NCI-H187 (cell line): ENCODE measurements around the gene CDH4.

Experiments
- DNase-seq, 2 experiments: peaks; one replicate each; lab custom pipeline; 2025; lab: John Stamatoyannopoulos, UW

CDH4 gene

GRCh38 chr20:61917474-61918145, 665.5 kb downstream of the CDH4 start:
- no peak for DNase-seq

DNA sequence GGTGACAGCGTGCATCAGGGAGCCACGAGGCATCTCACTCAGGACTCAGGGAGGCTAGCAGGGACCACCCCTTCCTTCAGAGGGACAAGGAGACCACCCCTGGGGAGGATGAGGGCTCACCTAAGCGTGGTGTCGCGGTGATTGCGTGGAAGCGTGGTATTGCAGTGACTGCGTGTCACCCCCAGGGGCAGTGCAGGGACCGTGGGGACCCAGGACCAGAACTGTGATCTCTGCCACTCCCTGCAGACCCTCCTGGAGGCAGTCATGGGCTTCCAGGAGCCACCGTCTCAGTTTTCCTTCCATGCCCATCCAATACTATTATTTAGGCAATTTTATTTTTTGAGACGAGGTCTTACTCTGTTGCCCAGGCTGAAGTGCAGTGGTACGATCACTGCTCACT, 666.5 kb downstream of the CDH4 start:
- no peak for DNase-seq

DNA sequence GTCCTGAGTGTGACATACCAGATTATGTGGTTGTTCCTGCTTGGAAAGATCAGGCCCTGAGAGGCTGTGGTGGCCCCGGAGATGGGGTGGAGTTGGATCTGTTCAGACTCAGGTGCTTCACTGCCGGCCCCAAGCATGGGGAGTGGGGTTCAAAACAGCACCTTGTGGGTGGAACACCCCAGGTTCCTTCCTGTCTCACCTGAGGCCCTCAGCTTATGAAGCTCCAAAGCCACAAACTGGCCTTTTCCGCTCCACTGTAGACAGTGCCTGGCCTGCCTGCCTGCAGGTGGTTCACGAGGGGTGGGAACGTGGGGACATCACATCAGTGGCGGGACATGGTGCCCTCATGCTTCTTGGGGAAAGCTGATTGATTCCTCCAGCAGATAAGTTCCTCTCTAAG, 667.2 kb downstream of the CDH4 start:
- DNase-seq: no peak

GRCh38 chr20:61919675-61920365, 667.8 kb downstream of the CDH4 start:
- no peak for DNase-seq

DNA sequence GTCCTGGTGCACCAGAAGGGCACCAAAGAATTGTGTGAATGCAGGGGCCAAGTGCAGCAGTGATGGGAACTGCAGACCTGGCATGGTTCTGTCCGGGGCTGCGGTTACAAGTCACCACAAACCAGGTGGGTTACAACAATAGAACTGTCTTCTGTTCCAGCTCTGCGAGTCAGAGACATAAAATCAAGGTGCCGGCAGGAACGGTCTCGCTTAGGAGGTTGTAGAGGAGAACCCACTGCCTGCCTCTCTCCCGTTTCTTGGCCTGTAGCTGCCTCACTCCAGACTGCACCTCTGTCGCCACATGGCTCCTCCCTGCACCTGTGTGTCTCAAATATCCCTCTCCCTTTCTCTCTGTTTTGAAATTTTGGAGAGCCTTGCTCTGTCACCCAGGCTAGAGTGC, 670.4 kb downstream of the CDH4 start:
- DNase-seq: no peak

GRCh38 chr20:61922936-61923335, 670.9 kb downstream of the CDH4 start:
- no peak for DNase-seq

- no peak for DNase-seq
Measured at GRCh38 chr20:61923371-61924166, 671.5 kb downstream of the CDH4 start.

- DNase-seq: no peak
Measured at GRCh38 chr20:61924211-61924857, 672.3 kb downstream of the CDH4 start.

- no peak for DNase-seq
Measured at GRCh38 chr20:61924858-61925554, 672.9 kb downstream of the CDH4 start.

- no peak for DNase-seq
Measured at GRCh38 chr20:61925555-61926252, 673.6 kb downstream of the CDH4 start.

DNA sequence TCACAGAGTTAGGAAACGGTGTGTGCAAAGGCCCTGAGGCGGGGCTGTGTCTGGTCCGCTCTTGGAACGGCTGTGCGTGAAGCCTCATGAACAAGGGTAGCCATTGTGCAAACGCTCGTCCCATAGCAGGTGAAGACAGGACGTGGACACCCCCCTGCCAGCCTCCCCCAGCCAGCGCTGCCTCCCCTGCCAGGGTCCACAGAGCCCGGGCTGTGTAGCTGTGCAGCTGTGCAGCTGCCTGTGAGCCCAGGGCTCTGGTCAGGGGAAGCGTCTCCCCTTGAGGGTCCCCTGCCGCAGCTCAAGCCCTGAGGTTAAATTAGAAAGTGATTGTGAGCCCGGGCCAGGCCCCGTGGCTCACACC, 674.2 kb downstream of the CDH4 start:
- no peak for DNase-seq

- DNase-seq: no peak
Measured at GRCh38 chr20:61926796-61927192, 674.7 kb downstream of the CDH4 start.

GRCh38 chr20:61927193-61927825, 675.2 kb downstream of the CDH4 start:
- no peak for DNase-seq

DNA sequence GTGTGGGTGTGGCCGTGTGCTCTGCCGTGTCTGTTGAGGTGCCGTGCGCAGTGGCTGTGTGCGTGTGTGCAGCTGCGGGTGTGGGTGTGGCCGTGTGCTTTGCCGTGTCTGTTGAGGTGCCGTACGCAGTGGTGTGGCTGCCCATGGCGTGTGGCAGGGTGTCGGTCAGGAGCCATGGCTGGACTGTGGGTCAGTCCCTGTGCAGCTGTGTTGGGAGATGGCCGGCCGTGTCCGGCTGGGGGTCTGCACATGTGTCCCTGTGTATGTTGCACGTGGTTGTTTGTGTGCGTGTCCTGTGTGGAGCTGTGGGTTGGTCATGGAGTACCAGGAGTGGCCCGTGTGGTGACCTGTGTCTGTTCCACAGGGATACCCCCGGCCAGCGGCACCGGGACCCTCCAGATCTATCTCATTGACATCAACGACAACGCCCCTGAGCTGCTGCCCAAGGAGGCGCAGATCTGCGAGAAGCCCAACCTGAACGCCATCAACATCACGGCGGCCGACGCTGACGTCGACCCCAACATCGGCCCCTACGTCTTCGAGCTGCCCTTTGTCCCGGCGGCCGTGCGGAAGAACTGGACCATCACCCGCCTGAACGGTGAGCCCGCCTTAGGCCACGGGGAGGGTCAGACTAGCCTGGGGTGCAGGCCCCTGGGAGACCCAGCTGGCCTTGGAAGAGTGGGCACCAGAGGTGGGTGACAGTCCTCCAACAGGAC, 675.9 kb downstream of the CDH4 start:
- no peak for DNase-seq

DNA sequence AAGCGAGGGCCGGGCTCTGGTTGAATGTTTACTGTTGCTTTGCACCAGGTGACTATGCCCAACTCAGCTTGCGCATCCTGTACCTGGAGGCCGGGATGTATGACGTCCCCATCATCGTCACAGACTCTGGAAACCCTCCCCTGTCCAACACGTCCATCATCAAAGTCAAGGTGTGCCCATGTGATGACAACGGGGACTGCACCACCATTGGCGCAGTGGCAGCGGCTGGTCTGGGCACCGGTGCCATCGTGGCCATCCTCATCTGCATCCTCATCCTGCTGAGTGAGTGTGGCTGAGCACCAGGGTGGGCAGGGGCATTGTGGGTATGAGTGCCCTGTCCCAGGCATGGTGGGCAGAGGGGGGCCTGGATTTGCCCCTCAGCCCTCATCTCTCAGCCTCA, 677.5 kb downstream of the CDH4 start:
- no peak for DNase-seq

DNA sequence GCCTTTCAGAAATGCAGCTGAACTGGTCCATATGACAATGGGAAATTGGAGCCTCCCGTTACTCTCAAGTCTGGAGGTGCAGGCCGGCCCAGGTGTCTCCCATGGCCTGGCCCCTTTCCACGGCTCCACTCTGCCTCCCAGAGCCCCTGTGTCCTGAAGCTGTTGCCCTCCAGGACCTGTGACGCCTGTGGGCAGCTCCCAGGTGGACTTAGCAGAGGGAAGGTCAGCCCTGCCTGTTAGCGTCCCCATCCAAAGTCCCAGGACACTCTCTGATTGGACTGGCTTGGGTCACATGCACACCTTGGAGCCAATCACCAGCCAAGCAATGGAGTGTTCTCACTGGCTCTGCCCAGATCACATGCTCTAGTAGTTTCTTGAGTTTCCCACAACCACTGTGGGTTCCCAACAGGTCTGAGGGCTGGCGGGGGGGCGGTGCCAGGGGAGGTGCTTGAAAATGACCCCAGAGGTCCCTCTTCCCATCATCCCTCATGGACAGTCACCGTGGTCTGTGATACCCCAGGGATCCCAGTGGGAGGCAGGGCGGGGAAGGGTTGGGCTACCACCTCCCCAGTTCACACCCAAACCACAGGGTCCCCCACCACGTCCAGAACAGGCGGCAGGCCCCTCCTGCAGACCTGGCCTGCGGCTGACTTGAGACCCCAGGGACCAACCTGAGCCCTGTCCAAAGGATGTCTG, 678.1 kb downstream of the CDH4 start:
- no peak for DNase-seq

- no peak for DNase-seq
Measured at GRCh38 chr20:61930776-61931475, 678.9 kb downstream of the CDH4 start.

DNA sequence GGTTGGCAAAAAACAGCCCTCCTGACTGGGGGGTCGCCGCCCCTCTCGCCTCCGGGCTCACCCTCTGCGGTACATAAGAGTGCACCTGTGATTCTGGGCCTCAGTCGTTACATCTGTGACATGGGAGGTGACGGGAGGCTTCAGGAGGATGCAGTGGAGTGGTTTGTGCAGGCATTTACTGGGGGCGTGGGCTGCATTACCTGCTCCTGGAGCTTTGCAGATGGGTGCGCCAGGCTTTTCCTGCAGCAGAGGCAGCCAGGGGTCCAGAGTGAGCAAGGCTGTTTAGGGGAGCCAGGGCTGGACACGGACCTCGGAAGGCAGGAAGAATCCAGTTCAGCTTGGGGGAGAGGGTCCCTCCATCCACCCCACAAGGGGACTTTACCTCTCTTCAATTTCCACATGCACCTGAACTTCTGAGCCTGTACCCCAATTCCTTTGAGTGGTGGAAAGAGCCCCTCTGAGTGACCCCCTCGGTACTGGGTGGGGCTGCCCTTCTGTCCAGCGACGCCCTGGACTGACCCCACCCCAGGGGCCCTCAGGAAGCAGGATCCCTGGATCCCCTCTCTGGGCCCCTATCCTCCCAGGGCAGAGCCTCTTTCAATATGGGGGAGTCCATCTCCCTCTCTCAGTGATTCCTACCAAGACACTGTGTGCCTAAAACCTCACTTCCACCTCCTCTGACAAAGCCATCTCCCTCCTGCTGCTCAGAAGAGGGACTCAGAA, 679.6 kb downstream of the CDH4 start:
- DNase-seq: no peak
